ENCODE data around the gene ACTRT3. TPM values are rescaled to one million over a fixed set of nuclear protein-coding genes. Genes with fewer than 3 reads are reported as not detected.

Gene ACTRT3
- total and polyA plus RNA-seq, 2 experiments from 2014 or later = 2.9 to 5.2 TPM

GRCh38 chr3:169790687-169791429, 21.5 kb upstream of the ACTRT3 start (continued):
- TF ChIP-seq POLR2AphosphoS5 (IDR thresholded peaks at IDR 0.05; ENCODE audit: low read depth) (no peak), ZNF331 (CRISPR knock-in tag; IDR thresholded peaks at IDR 0.05; ENCODE audit: low read depth) (no peak), JUNB (IDR thresholded peaks at IDR 0.05; ENCODE audit: unreplicated experiment) (no peak), CREB1 (CRISPR knock-in tag; IDR thresholded peaks at IDR 0.05; ENCODE audit: low read depth) (no peak), ETS1 (IDR thresholded peaks at IDR 0.05) (no peak), STAT1 (IDR thresholded peaks at IDR 0.05; ENCODE audit: unreplicated experiment) (no peak), CTCF (conservative IDR thresholded peaks at IDR 0.05; ENCODE audit: low read depth in 2 of 2) (no peak), NANOG (IDR thresholded peaks at IDR 0.05; ENCODE audit: borderline replicate concordance) (no peak), ZNF114 (CRISPR knock-in tag; IDR thresholded peaks at IDR 0.05) (no peak), EZH2phosphoT487 (IDR thresholded peaks at IDR 0.05; ENCODE audit: unreplicated experiment) (no peak)

- DNase-seq (ENCODE audit: low spot score) (no peak), ATAC-seq (no peak)
- Histone ChIP-seq H3K4me1 (ENCODE audit: insufficient read depth) (no peaks in the 10 kb centered on the region), H3K4me3 (no peak overlapping the region), H3F3A (replicated peaks; ENCODE audit: low read depth) (no peaks in the 10 kb centered on the region), H3K27me3 (ENCODE audit: insufficient read depth) (no peaks in the 10 kb centered on the region), H4K20me1 (replicated peaks; ENCODE audit: insufficient read depth) (no peaks in the 10 kb centered on the region), H3K27ac (ENCODE audit: low read depth) (no peak overlapping the region), H3K9me2 (ENCODE audit: insufficient read depth) (no peaks in the 10 kb centered on the region), H3K36me3 (ENCODE audit: insufficient read depth) (peaks cover 14% of the 10 kb centered on the region), H2AFZ (no peak overlapping the region), H3K79me2 (replicated peaks; ENCODE audit: insufficient read depth) (no peaks in the 10 kb centered on the region), H3K4me2 (no peak overlapping the region)
- Mint-ChIP-seq H3K27me3 (ENCODE audit: insufficient read depth, low read depth, poor library complexity) (peaks cover 2% of the 10 kb centered on the region), H3K9me3 (no peaks in the 10 kb centered on the region), H3K36me3 (ENCODE audit: low read depth) (peaks cover 25% of the 10 kb centered on the region; the same call in 2 of the 3 replicates), H3K4me1 (no peaks in the 10 kb centered on the region), H3K27ac (no peak overlapping the region), H3K4me3 (no peak overlapping the region)
- TF ChIP-seq EZH2phosphoT487 (IDR thresholded peaks at IDR 0.05; ENCODE audit: unreplicated experiment) (no peak), EZH2 (IDR thresholded peaks at IDR 0.05; ENCODE audit: low read depth, unreplicated experiment) (no peak), ZNF114 (CRISPR knock-in tag; IDR thresholded peaks at IDR 0.05) (no peak), NANOG (IDR thresholded peaks at IDR 0.05; ENCODE audit: borderline replicate concordance) (no peak), CTCF (conservative IDR thresholded peaks at IDR 0.05; ENCODE audit: low read depth in 2 of 2) (no peak), ETS1 (IDR thresholded peaks at IDR 0.05) (no peak), REST (IDR thresholded peaks at IDR 0.05; ENCODE audit: unreplicated experiment) (no peak), ZNF331 (CRISPR knock-in tag; IDR thresholded peaks at IDR 0.05; ENCODE audit: low read depth) (no peak), JUNB (IDR thresholded peaks at IDR 0.05; ENCODE audit: unreplicated experiment) (no peak), STAT1 (IDR thresholded peaks at IDR 0.05; ENCODE audit: unreplicated experiment) (no peak), CREB1 (CRISPR knock-in tag; IDR thresholded peaks at IDR 0.05; ENCODE audit: low read depth) (no peak), POLR2AphosphoS5 (IDR thresholded peaks at IDR 0.05; ENCODE audit: low read depth) (no peak)
These were observed 20.9 kb upstream of the ACTRT3 start for GRCh38 chr3:169790219-169790618.

All from GM23338 (cell line).